ENCODE results near the gene RNU6-9.

- TF ChIP-seq POLR2A (IDR thresholded peaks at IDR 0.05) (no peak), CTCF (IDR thresholded peaks at IDR 0.05) (no peak)
Measured at GRCh38 chr19:902446-903226, 9.4 kb downstream of the RNU6-9 start.

Data from tibial nerve (tissue), 3 donors.